ENCODE results near the gene FAM174B.

DNA sequence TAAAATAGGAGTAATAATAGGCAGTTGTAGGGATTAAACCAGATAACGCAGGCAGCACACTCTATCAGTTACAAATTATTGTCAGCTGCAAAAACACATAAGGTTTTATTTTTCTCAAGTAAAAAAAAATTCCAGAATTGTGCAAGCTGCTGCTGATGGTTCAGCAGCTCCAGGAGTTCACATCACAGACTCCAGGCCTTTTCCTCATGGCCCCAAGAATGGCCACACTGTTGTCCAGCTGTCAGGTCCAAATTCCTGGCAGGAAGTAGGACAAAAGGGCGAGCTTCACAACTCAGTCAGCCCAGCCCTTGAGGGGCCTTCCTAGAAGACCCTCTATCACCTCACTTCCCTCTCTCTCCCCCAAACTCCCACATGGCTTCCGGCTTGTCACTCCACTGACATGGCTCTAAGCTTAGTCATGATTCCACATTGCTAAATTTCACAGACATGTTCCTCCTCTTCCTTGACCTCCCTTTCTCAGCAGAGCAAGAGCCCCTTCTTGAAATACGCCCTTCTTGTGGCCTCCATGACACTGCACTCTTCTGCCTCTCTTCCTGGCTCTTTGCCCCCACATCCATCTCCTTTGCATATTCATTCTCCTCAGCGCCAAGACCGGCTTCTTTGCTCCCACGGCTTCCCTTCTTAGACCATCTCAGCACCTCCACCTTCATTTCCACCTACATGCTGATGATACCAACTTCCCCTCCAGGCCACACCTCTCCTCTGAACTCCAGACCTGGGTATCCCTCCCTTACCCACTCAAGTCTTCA is 27.4 kb upstream of the FAM174B start:
- TF ChIP-seq CTCF (IDR thresholded peaks at IDR 0.05) (no peak), POLR2A (IDR thresholded peaks at IDR 0.05) (no peak), POLR2AphosphoS5 (IDR thresholded peaks at IDR 0.05) (no peak)

All from prostate gland (tissue), 2 donors.